GM12878 (cell line): ENCODE measurements around the gene USP4. TPM values are rescaled to one million over a fixed set of nuclear protein-coding genes. Genes with fewer than 3 reads are reported as not detected.

Experiments
- LARP7 ChIP-seq: fragments of 450-650 bp; IDR thresholded peaks from 2 replicates; pipeline ENCODE4 v1.6.1; 2017; ENCODE audit warnings: mild to moderate bottlenecking
- NFYA ChIP-seq: IDR thresholded peaks from 2 replicates; pipeline ENCODE4 v1.6.1; 2011; ENCODE audit warnings: low read depth, mild to moderate bottlenecking, low read length, improper control_type of control experiment, borderline replicate concordance
- NR2C1 ChIP-seq: fragments of 450-650 bp; IDR thresholded peaks from 2 replicates; pipeline ENCODE4 v1.6.1; 2017; ENCODE audit warnings: antibody characterized with exemption, mild to moderate bottlenecking, moderate library complexity
- NRF1 ChIP-seq: conservative IDR thresholded peaks from 2 replicates; pipeline ENCODE4 v1.6.1; 2011; ENCODE audit warnings: mild to moderate bottlenecking, low read depth, low read length, improper control_type of control experiment
- PML ChIP-seq: IDR thresholded peaks from 2 replicates; pipeline ENCODE4 v1.6.1; 2012; ENCODE audit warnings: low read length, inconsistent platforms
- RAD21 ChIP-seq: IDR thresholded peaks from 2 replicates; pipeline ENCODE4 v1.6.1; 2011; ENCODE audit warnings: mild to moderate bottlenecking, low read depth, low read length, moderate library complexity; ENCODE audit not compliant: insufficient read depth
- SREBF2 ChIP-seq: IDR thresholded peaks from 2 replicates; pipeline ENCODE4 v1.6.1; 2012; ENCODE audit warnings: mild to moderate bottlenecking, low read length
- ZSCAN29 ChIP-seq: fragments of 450-650 bp; IDR thresholded peaks from 2 replicates; pipeline ENCODE4 v1.6.1; 2017; ENCODE audit warnings: mild to moderate bottlenecking, moderate library complexity
- polyA plus RNA-seq, 11 experiments: library from polyadenylated mRNA; depleted of rRNA in 4 of 11; unstranded in 6 of 11; stranded (reverse) in 5 of 11; fragments of >200 nt; fragmentation: Nextera tagmentation in 4 of 11; fragmentation: Illumina TruSeq in 1 of 11; extraction: Ambion mirVana in 4 of 11; extraction: Trizol in 1 of 11; gene quantifications; 1 replicate in 1 of 11; 2 replicates in 10 of 11; pipeline versions ENCODE4 v1.2.1 to v1.2.3, GENCODE V29; 2011 to 2016; ENCODE audit warnings: inconsistent platforms in 2 of 11, missing spikeins in 2 of 11, low read depth in 1 of 11
- total RNA-seq, 4 experiments: library from RNA; depleted of rRNA in 3 of 4; stranded (reverse); fragments of >200 nt in 3 of 4; fragmentation: Illumina TruSeq in 1 of 4; extraction: Trizol in 1 of 4; gene quantifications; 2 replicates each; pipeline versions ENCODE4 v1.2.1 to v1.2.3, GENCODE V29; 2013 to 2021
- TF ChIP-seq, protein P1 (sequence below): fragments of 450-650 bp; formaldehyde crosslinking; IDR thresholded peaks from 2 replicates; pipeline ENCODE4 v1.4.0; 2022; ENCODE audit warnings: mild to moderate bottlenecking, moderate library complexity
- TF ChIP-seq, protein P2 (sequence below): fragments of 150-350 bp; IDR thresholded peaks from 2 replicates; pipeline ENCODE4 v1.6.1; 2016; ENCODE audit warnings: low read depth, low read length
- TF ChIP-seq, protein P3 (sequence below): fragments of 450-650 bp; conservative IDR thresholded peaks from 2 replicates; pipeline ENCODE4 v1.6.1; 2017; ENCODE audit warnings: mild to moderate bottlenecking, moderate library complexity
- TF ChIP-seq, protein P4 (sequence below): IDR thresholded peaks from 2 replicates; pipeline ENCODE4 v1.6.1; 2012; ENCODE audit warnings: low read depth, low read length, improper control_type of control experiment
- TF ChIP-seq, protein P5 (sequence below): fragments of 450-650 bp; IDR thresholded peaks from 2 replicates; pipeline ENCODE4 v1.6.1; 2014; ENCODE audit warnings: mild to moderate bottlenecking
- TF ChIP-seq, protein P6 (sequence below): IDR thresholded peaks from 2 replicates; pipeline ENCODE4 v1.6.1; 2012; ENCODE audit warnings: improper control_type of control experiment, low read depth, low read length; ENCODE audit not compliant: insufficient replicate concordance

The USP4 gene
- total and polyA plus RNA-seq, 10 of the 15 experiments (the other 5 are each of a cell fraction or from before 2014, with no cell fraction given) = 26.5 to 77.1 (median 66.0) TPM

DNA sequence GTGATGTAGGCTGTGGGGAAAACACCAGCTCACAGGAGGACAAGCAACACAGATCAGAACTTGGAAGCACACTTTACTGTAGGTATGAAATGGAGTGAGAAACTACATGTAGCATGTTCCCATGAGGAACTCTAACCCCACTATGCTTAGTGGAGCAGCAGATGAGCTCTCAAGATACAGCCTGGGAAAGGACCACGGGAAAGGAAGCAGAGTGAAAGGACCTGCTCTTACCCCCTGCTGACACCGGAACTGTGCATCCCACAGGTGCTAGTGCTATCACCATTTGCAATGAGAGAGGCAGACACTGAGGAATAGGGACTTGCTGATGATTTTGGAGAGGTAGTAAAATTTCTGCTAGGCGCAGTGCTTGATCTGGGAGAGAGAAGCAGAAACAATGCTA is 28.6 kb downstream of the USP4 start (continued):
- TF ChIP-seq, protein P1, sequence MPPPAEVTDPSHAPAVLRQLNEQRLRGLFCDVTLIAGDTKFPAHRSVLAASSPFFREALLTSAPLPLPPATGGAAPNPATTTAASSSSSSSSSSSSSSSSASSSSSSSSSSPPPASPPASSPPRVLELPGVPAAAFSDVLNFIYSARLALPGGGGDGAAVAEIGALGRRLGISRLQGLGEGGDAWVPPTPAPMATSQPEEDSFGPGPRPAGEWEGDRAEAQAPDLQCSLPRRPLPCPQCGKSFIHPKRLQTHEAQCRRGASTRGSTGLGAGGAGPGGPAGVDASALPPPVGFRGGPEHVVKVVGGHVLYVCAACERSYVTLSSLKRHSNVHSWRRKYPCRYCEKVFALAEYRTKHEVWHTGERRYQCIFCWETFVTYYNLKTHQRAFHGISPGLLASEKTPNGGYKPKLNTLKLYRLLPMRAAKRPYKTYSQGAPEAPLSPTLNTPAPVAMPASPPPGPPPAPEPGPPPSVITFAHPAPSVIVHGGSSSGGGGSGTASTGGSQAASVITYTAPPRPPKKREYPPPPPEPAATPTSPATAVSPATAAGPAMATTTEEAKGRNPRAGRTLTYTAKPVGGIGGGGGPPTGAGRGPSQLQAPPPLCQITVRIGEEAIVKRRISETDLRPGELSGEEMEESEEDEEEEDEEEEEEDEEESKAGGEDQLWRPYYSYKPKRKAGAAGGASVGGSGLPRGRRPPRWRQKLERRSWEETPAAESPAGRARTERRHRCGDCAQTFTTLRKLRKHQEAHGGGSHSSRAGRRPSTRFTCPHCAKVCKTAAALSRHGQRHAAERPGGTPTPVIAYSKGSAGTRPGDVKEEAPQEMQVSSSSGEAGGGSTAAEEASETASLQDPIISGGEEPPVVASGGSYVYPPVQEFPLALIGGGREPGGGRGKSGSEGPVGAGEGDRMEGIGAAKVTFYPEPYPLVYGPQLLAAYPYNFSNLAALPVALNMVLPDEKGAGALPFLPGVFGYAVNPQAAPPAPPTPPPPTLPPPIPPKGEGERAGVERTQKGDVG (CRISPR knock-in tag) = no peak
- TF ChIP-seq NFYA (no peak), RAD21 (no peak), ZSCAN29 (no peak), LARP7 (no peak), SREBF2 (no peak), NR2C1 (no peak), NRF1 (no peak), PML (no peak; the same call in 1 of the 2 replicates)
- TF ChIP-seq, protein P2, sequence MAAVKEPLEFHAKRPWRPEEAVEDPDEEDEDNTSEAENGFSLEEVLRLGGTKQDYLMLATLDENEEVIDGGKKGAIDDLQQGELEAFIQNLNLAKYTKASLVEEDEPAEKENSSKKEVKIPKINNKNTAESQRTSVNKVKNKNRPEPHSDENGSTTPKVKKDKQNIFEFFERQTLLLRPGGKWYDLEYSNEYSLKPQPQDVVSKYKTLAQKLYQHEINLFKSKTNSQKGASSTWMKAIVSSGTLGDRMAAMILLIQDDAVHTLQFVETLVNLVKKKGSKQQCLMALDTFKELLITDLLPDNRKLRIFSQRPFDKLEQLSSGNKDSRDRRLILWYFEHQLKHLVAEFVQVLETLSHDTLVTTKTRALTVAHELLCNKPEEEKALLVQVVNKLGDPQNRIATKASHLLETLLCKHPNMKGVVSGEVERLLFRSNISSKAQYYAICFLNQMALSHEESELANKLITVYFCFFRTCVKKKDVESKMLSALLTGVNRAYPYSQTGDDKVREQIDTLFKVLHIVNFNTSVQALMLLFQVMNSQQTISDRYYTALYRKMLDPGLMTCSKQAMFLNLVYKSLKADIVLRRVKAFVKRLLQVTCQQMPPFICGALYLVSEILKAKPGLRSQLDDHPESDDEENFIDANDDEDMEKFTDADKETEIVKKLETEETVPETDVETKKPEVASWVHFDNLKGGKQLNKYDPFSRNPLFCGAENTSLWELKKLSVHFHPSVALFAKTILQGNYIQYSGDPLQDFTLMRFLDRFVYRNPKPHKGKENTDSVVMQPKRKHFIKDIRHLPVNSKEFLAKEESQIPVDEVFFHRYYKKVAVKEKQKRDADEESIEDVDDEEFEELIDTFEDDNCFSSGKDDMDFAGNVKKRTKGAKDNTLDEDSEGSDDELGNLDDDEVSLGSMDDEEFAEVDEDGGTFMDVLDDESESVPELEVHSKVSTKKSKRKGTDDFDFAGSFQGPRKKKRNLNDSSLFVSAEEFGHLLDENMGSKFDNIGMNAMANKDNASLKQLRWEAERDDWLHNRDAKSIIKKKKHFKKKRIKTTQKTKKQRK = no peak
- TF ChIP-seq, protein P3, sequence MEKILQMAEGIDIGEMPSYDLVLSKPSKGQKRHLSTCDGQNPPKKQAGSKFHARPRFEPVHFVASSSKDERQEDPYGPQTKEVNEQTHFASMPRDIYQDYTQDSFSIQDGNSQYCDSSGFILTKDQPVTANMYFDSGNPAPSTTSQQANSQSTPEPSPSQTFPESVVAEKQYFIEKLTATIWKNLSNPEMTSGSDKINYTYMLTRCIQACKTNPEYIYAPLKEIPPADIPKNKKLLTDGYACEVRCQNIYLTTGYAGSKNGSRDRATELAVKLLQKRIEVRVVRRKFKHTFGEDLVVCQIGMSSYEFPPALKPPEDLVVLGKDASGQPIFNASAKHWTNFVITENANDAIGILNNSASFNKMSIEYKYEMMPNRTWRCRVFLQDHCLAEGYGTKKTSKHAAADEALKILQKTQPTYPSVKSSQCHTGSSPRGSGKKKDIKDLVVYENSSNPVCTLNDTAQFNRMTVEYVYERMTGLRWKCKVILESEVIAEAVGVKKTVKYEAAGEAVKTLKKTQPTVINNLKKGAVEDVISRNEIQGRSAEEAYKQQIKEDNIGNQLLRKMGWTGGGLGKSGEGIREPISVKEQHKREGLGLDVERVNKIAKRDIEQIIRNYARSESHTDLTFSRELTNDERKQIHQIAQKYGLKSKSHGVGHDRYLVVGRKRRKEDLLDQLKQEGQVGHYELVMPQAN = no peak
- TF ChIP-seq, protein P4, sequence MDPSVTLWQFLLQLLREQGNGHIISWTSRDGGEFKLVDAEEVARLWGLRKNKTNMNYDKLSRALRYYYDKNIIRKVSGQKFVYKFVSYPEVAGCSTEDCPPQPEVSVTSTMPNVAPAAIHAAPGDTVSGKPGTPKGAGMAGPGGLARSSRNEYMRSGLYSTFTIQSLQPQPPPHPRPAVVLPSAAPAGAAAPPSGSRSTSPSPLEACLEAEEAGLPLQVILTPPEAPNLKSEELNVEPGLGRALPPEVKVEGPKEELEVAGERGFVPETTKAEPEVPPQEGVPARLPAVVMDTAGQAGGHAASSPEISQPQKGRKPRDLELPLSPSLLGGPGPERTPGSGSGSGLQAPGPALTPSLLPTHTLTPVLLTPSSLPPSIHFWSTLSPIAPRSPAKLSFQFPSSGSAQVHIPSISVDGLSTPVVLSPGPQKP = no peak
- TF ChIP-seq, protein P5, sequence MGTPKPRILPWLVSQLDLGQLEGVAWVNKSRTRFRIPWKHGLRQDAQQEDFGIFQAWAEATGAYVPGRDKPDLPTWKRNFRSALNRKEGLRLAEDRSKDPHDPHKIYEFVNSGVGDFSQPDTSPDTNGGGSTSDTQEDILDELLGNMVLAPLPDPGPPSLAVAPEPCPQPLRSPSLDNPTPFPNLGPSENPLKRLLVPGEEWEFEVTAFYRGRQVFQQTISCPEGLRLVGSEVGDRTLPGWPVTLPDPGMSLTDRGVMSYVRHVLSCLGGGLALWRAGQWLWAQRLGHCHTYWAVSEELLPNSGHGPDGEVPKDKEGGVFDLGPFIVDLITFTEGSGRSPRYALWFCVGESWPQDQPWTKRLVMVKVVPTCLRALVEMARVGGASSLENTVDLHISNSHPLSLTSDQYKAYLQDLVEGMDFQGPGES = no peak
- TF ChIP-seq, protein P6, sequence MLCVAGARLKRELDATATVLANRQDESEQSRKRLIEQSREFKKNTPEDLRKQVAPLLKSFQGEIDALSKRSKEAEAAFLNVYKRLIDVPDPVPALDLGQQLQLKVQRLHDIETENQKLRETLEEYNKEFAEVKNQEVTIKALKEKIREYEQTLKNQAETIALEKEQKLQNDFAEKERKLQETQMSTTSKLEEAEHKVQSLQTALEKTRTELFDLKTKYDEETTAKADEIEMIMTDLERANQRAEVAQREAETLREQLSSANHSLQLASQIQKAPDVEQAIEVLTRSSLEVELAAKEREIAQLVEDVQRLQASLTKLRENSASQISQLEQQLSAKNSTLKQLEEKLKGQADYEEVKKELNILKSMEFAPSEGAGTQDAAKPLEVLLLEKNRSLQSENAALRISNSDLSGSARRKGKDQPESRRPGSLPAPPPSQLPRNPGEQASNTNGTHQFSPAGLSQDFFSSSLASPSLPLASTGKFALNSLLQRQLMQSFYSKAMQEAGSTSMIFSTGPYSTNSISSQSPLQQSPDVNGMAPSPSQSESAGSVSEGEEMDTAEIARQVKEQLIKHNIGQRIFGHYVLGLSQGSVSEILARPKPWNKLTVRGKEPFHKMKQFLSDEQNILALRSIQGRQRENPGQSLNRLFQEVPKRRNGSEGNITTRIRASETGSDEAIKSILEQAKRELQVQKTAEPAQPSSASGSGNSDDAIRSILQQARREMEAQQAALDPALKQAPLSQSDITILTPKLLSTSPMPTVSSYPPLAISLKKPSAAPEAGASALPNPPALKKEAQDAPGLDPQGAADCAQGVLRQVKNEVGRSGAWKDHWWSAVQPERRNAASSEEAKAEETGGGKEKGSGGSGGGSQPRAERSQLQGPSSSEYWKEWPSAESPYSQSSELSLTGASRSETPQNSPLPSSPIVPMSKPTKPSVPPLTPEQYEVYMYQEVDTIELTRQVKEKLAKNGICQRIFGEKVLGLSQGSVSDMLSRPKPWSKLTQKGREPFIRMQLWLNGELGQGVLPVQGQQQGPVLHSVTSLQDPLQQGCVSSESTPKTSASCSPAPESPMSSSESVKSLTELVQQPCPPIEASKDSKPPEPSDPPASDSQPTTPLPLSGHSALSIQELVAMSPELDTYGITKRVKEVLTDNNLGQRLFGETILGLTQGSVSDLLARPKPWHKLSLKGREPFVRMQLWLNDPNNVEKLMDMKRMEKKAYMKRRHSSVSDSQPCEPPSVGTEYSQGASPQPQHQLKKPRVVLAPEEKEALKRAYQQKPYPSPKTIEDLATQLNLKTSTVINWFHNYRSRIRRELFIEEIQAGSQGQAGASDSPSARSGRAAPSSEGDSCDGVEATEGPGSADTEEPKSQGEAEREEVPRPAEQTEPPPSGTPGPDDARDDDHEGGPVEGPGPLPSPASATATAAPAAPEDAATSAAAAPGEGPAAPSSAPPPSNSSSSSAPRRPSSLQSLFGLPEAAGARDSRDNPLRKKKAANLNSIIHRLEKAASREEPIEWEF = peak; percentile 85
